A673 (cell line): ENCODE measurements around the gene OR4F6. TPM values are rescaled to one million over a fixed set of nuclear protein-coding genes. Genes with fewer than 3 reads are reported as not detected.

Source experiments
- BruUV-seq: library from RNA; stranded (reverse); fragments of 400-500 nt; replicated peaks from 2 replicates; lab custom pipeline; 2021; lab: Mats Ljungman, UMichigan
- CTCF ChIA-PET: fragments of 300-600 bp; sonication (Branson Sonifier 250); formaldehyde crosslinking; loops from one replicate; lab custom pipeline; 2022; ENCODE audit warnings: antibody characterized with exemption; lab: Charles Lee
- POLR2A ChIA-PET: fragments of 300-600 bp; sonication (Branson Sonifier 250); formaldehyde crosslinking; loops from one replicate; lab custom pipeline; 2022; ENCODE audit warnings: antibody characterized with exemption; ENCODE audit not compliant: low non-redundant PET; lab: Charles Lee
- DNase-seq: peaks from one replicate; pipeline ENCODE4 v3.0.0-alpha.2; 2015; ENCODE audit warnings: low spot score
- H3K27ac ChIP-seq: fragments of 200-600 bp; sonication (generic); 2 replicates; pipeline ENCODE4 v1.5.1; 2016; ENCODE audit warnings: mixed run types, low read depth, mild to moderate bottlenecking, mixed read lengths, antibody characterized with exemption, low read length; ENCODE audit not compliant: poor library complexity, severe bottlenecking
- H3K27me3 ChIP-seq: fragments of 200-600 bp; sonication (generic); replicated peaks from 2 replicates; pipeline ENCODE4 v1.6.1; 2017; ENCODE audit warnings: mixed run types, low read depth, mild to moderate bottlenecking, mixed read lengths, antibody characterized with exemption, low read length; ENCODE audit not compliant: insufficient read depth, poor library complexity
- H3K36me3 ChIP-seq: fragments of 200-600 bp; sonication (generic); 2 replicates; pipeline ENCODE4 v1.6.1; 2016; ENCODE audit warnings: mixed run types, mild to moderate bottlenecking, mixed read lengths, antibody characterized with exemption, low read length; ENCODE audit not compliant: insufficient read depth, poor library complexity, severe bottlenecking
- H3K4me1 ChIP-seq: fragments of 200-600 bp; sonication (generic); 2 replicates; pipeline ENCODE4 v1.6.1; 2017; ENCODE audit warnings: mixed run types, mild to moderate bottlenecking, mixed read lengths, antibody characterized with exemption, low read length; ENCODE audit not compliant: insufficient read depth, poor library complexity, severe bottlenecking
- H3K4me3 ChIP-seq: fragments of 200-600 bp; sonication (generic); 2 replicates; pipeline ENCODE4 v1.5.1; 2016; ENCODE audit warnings: low read depth, mixed run types, mild to moderate bottlenecking, mixed read lengths, low read length; ENCODE audit not compliant: poor library complexity, severe bottlenecking
- H3K9me3 ChIP-seq: fragments of 200-600 bp; sonication (generic); 2 replicates; pipeline ENCODE4 v1.6.1; 2016; ENCODE audit warnings: mixed run types, low read depth, mild to moderate bottlenecking, mixed read lengths, antibody characterized with exemption, low read length; ENCODE audit not compliant: poor library complexity, severe bottlenecking
- EZH2 ChIP-seq: fragments of 200-600 bp; sonication (generic); IDR thresholded peaks from 2 replicates; pipeline ENCODE4 v1.6.1; 2017; ENCODE audit warnings: borderline replicate concordance, low read depth, mild to moderate bottlenecking, mixed read lengths, antibody characterized with exemption, low read length; ENCODE audit not compliant: poor library complexity, severe bottlenecking
- intact Hi-C: fragments of 100-400 bp; cut with micrococcal nuclease; formaldehyde crosslinking; loops from one replicate; pipeline ENCODE4 v1.10.0; 2022; ENCODE audit not compliant: unreplicated experiment
- total RNA-seq: library from RNA; stranded (reverse); gene quantifications from 2 replicates; pipeline ENCODE4 v1.2.3, GENCODE V29; 2021
- TF ChIP-seq, protein P1 (sequence below): fragments of 300-800, 200-600 bp; sonication (generic); conservative IDR thresholded peaks from 2 replicates; pipeline ENCODE4 v1.5.1; 2017; ENCODE audit warnings: low read depth, mild to moderate bottlenecking, antibody characterized with exemption, low read length, moderate library complexity, mixed read lengths

The OR4F6 gene
- total RNA-seq, 1 experiment from 2014 or later = not detected

DNA sequence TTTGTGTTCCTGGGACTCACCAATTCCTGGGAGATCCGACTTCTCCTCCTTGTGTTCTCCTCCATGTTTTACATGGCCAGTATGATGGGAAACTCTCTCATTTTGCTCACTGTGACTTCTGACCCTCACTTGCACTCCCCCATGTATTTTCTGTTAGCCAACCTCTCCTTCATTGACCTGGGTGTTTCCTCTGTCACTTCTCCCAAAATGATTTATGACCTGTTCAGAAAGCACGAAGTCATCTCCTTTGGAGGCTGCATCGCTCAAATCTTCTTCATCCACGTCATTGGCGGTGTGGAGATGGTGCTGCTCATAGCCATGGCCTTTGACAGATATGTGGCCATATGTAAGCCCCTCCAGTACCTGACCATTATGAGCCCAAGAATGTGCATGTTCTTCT, 25.5 kb downstream of the OR4F6 start:
- TF ChIP-seq, protein P1, sequence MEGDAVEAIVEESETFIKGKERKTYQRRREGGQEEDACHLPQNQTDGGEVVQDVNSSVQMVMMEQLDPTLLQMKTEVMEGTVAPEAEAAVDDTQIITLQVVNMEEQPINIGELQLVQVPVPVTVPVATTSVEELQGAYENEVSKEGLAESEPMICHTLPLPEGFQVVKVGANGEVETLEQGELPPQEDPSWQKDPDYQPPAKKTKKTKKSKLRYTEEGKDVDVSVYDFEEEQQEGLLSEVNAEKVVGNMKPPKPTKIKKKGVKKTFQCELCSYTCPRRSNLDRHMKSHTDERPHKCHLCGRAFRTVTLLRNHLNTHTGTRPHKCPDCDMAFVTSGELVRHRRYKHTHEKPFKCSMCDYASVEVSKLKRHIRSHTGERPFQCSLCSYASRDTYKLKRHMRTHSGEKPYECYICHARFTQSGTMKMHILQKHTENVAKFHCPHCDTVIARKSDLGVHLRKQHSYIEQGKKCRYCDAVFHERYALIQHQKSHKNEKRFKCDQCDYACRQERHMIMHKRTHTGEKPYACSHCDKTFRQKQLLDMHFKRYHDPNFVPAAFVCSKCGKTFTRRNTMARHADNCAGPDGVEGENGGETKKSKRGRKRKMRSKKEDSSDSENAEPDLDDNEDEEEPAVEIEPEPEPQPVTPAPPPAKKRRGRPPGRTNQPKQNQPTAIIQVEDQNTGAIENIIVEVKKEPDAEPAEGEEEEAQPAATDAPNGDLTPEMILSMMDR = no peak
- TF ChIP-seq EZH2 = no peak
- no peaks in the 10 kb centered on the region for H3K9me3 ChIP-seq
- ChIA-PET POLR2A (no interaction called here), CTCF (no interaction called here)
- peaks cover 52% of the 10 kb centered on the region for H3K27me3 ChIP-seq
- no peaks in the 10 kb centered on the region for H3K4me1 ChIP-seq
- BruUV-seq = no TSS peak
- H3K36me3 ChIP-seq = no peaks in the 10 kb centered on the region
- intact Hi-C loops = no loop called here
- H3K4me3 ChIP-seq = no peak overlapping the region
- no peak overlapping the region for H3K27ac ChIP-seq
- DNase-seq = no peak

DNA sequence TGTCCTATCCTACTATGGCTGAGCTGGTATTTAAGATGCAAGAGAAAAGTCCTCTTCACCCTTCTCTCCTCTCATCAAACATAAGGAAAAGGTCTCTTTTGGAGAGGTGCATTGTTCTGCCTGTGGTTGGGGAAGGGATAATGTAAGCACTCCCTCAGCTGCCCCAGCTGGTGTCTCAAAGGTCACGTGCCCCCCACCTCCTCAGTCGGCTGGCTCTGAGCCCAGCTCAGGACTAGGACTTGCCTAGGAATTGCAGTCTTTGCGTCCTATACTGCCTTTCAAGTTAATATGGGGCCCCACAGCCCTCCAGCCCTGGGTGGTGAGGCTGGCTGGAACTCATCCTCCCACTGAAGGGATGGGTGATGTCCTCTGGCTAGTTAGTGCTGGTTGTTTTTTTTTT, 38.3 kb downstream of the OR4F6 start:
- CTCF ChIA-PET = no interaction called here
- no TSS peak for BruUV-seq
- Histone ChIP-seq H3K9me3 (no peaks in the 10 kb centered on the region), H3K36me3 (no peaks in the 10 kb centered on the region), H3K27me3 (peaks cover 32% of the 10 kb centered on the region), H3K4me3 (no peak overlapping the region), H3K27ac (no peak overlapping the region), H3K4me1 (no peaks in the 10 kb centered on the region)
- no peak for DNase-seq
- TF ChIP-seq, protein P1 = no peak
- no peak for TF ChIP-seq EZH2
- intact Hi-C loops = no loop called here
- POLR2A ChIA-PET = no interaction called here

DNA sequence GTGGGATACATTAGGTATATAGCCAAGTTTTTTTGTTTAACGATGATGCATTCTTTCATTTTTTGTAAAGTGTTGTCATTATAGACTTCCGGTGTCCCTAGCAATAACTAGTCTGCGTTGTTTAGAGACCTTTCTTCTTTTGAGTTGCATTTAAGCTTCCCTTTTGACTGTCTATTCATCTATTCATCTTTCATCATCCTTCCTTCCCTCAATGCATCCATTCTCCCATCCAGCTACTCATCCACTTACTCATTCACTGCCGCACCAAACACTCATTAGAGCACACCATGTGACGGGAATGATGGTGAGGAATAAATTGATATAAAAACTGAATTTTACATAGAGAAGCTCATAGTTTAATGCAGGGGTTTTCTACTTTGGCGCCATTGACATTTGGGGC, 41.6 kb downstream of the OR4F6 start:
- intact Hi-C loops = no loop called here
- Histone ChIP-seq H3K4me1 (no peaks in the 10 kb centered on the region), H3K36me3 (no peaks in the 10 kb centered on the region), H3K27ac (no peak overlapping the region), H3K4me3 (no peak overlapping the region), H3K9me3 (no peaks in the 10 kb centered on the region), H3K27me3 (peaks cover 37% of the 10 kb centered on the region)
- POLR2A ChIA-PET = no interaction called here
- TF ChIP-seq EZH2 = no peak
- TF ChIP-seq, protein P1 = no peak
- DNase-seq = no peak
- no TSS peak for BruUV-seq
- CTCF ChIA-PET = no interaction called here
